Memory B cell (primary cell): Measurements from ENCODE around the gene AR.

Experiments used
- ATAC-seq: fragments of 150-1000 bp; cut with Tn5 transposase; 2 replicates; pipeline ENCODE4 v1.10.0; 2021; ENCODE audit warnings: low read depth, mild to moderate bottlenecking, moderate library complexity
- DNase-seq, 2 donors: peaks; one replicate each; pipeline ENCODE4 v3.0.0; 2022; ENCODE audit warnings: low spot score in 2 of 2
- H3K27ac Mint-ChIP-seq: one replicate; pipeline ENCODE4 v1.8.0; 2022; ENCODE audit warnings: mild to moderate bottlenecking, moderate library complexity, mixed read lengths
- H3K27me3 Mint-ChIP-seq: one replicate; pipeline ENCODE4 v1.8.0; 2022; ENCODE audit warnings: mixed read lengths
- H3K36me3 Mint-ChIP-seq: one replicate; pipeline ENCODE4 v1.8.0; 2022; ENCODE audit warnings: mild to moderate bottlenecking, mixed read lengths
- H3K4me1 Mint-ChIP-seq: one replicate; pipeline ENCODE4 v1.8.0; 2022; ENCODE audit warnings: mixed read lengths
- H3K4me3 Mint-ChIP-seq: one replicate; pipeline ENCODE4 v1.8.0; 2022; ENCODE audit warnings: mild to moderate bottlenecking, moderate library complexity, mixed read lengths
- H3K9me3 Mint-ChIP-seq: one replicate; pipeline ENCODE4 v1.8.0; 2022; ENCODE audit warnings: mixed read lengths

Gene AR

DNA sequence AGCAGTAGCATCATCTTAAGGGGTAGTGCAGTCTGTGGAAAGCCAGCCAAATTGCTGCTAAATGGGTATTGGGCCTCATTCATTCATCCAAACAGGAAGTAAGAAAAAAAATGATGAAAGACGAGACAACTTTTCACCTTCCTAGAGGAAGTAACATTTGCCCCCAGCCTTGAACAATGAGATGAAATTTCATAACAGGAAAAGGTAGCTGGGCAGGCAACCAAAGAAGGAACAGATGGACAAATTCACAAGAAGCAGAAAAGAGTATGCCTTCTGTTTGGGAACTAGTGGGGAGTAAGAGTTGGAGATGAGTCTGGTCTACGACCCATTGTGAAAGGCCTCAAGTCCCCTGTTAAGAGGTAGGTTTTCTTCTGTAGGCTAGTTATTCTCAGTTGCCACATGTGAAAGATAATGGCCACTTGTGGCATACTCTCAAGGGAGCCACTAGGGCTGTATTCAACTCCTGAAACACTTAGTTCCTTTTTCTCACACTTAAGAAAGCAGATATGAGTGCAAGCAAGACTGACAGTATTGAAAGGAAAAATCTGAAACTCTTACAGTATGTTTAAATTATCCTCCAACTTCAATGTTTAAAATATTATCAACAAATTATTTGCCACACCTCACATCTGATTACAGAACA is 190.4 kb downstream of the AR start:
- Mint-ChIP-seq H3K4me1 (no peaks in the 10 kb centered on the region), H3K27me3 (no peaks in the 10 kb centered on the region), H3K9me3 (no peaks in the 10 kb centered on the region), H3K36me3 (no peaks in the 10 kb centered on the region), H3K4me3 (no peak overlapping the region), H3K27ac (no peak overlapping the region)
- no peak for ATAC-seq
- no peak for DNase-seq

DNA sequence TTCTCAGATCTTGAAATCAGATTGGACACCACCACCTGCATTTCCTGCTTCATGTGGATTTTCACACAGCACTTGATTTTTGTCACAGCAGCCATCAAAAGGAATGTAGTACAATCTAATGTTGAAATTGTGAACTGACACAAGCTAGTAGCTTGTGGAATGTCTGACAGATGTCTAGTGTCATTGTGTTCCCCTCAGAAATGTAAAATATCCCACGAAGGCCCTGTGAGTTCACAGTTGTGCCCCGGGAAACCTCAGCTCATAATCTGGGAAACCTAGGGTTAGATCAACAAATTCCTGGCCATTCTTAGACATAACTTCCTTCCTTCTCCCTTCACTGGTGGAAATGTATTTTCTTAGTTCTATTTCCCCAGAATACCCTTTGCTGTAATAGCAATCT is 205.7 kb downstream of the AR start:
- Mint-ChIP-seq H3K9me3 (peaks cover 6% of the 10 kb centered on the region), H3K4me1 (no peaks in the 10 kb centered on the region)
- DNase-seq: no peak

DNA sequence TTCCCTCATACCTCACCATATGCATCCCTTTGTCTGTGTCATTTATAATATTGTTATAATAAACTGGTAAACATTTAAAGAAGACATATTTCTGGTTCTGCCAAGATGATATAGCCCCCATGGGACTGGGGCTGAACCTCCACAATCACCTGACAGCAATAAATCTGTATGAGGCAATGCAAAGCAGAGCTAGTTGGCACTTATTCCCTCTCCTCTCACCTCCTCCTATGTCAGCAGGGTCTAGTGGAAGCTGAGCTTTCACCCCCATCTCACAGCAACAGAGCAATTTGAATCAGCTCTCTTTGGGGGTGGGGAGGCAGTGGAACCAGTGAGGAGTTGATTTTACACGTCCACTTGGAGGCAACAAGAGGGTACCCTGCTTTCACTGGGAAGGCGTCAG is 206.9 kb downstream of the AR start:
- Mint-ChIP-seq H3K4me1 (no peaks in the 10 kb centered on the region), H3K36me3 (no peaks in the 10 kb centered on the region), H3K27ac (no peak overlapping the region), H3K4me3 (no peak overlapping the region), H3K9me3 (peaks cover 6% of the 10 kb centered on the region), H3K27me3 (no peaks in the 10 kb centered on the region)
- DNase-seq: no peak
- ATAC-seq: no peak

More for the DNA sequence above, 205.7 kb downstream of the AR start:
- H3K27ac Mint-ChIP-seq: no peak overlapping the region
- H3K27me3 Mint-ChIP-seq: no peaks in the 10 kb centered on the region
- no peak overlapping the region for H3K4me3 Mint-ChIP-seq
- ATAC-seq: no peak
- H3K36me3 Mint-ChIP-seq: no peaks in the 10 kb centered on the region

DNA sequence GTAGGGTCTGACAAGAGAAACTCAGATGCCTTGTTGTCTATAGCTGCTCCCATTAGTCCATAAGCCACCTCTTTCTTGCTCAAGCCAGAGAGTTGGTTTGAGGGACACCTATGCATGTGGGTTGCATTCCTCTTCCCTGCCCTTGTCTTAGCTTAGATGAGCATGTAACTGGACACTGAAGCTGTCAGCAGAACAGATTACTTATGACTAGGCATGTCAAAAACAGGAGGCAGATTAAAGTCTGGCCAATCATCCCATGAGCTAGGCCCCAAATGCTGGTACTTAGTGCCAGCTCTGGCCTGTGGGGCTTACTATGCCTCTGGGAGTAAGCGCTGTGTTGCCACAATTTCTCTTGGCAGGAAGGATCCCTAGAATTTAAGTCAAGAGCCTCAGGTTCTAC is 215.2 kb downstream of the AR start:
- H3K36me3 Mint-ChIP-seq: no peaks in the 10 kb centered on the region
- H3K9me3 Mint-ChIP-seq: peaks cover 2% of the 10 kb centered on the region
- no peaks in the 10 kb centered on the region for H3K27me3 Mint-ChIP-seq
- DNase-seq: no peak
- H3K4me1 Mint-ChIP-seq: no peaks in the 10 kb centered on the region
- no peak overlapping the region for H3K4me3 Mint-ChIP-seq
- no peak overlapping the region for H3K27ac Mint-ChIP-seq
- no peak for ATAC-seq

DNA sequence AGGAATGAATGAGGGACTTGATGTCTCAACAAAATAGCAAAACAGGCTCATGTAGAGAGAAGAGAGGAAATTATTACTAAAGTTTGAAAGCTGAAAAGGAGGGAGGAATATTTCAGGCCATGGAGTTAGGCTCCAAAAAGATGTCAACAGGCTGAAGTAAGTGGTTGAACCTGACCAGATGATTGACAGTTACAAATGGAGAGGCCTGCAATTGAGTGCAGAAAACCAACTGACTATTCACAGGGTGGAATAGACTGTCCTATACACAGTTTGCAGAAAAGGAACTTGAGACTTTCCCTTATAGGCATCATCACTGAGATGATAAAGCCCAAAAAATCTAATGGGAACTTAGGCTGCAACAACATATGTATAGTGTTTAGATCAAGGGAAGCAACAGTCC is 233.3 kb downstream of the AR start:
- Mint-ChIP-seq H3K4me3 (no peak overlapping the region), H3K27ac (no peak overlapping the region), H3K27me3 (no peaks in the 10 kb centered on the region), H3K9me3 (peaks cover 1% of the 10 kb centered on the region), H3K36me3 (no peaks in the 10 kb centered on the region), H3K4me1 (no peaks in the 10 kb centered on the region)
- no peak for ATAC-seq
- DNase-seq: no peak

DNA sequence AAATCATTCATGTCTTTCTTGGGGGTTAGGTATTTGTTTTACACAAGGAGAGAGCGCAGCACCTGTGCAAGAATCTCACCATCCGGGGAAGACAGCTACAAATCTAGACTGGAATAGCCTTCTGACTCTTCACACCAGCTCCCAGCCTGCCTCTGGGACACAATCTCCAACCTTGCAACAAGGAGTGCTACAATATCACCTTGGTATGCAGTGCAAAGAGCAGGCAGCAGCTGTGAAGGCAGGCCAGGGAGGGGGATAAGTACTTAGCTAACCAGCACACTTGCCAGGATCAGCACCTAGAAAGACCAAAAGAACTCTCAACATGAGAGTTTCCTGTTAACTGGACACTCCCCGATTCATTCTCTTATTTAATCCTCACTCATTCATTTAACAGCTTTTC is 235.3 kb downstream of the AR start:
- Mint-ChIP-seq H3K27me3 (no peaks in the 10 kb centered on the region), H3K36me3 (no peaks in the 10 kb centered on the region), H3K9me3 (no peaks in the 10 kb centered on the region), H3K27ac (no peak overlapping the region), H3K4me1 (no peaks in the 10 kb centered on the region), H3K4me3 (no peak overlapping the region)
- no peak for ATAC-seq
- DNase-seq: no peak
